Panc1 (cell line): Measurements from ENCODE around the gene ATM.

ENCODE experiments used
- CTCF ChIP-seq: fragments of 450-650 bp; IDR thresholded peaks from 2 replicates; pipeline ENCODE4 v1.5.1; 2017; ENCODE audit warnings: mild to moderate bottlenecking
- POLR2AphosphoS5 ChIP-seq: IDR thresholded peaks from 2 replicates; pipeline ENCODE4 v1.6.1; 2012; ENCODE audit warnings: mild to moderate bottlenecking, low read depth, low read length, moderate library complexity
- TF ChIP-seq, protein P1 (sequence below), 2 experiments: IDR thresholded peaks; 2 replicates each; pipeline ENCODE4 v1.6.1; 2011 to 2012; ENCODE audit warnings: low read depth in 2 of 2, control low read depth in 1 of 2, low read length in 1 of 2, mild to moderate bottlenecking in 1 of 2, moderate library complexity in 1 of 2; ENCODE audit not compliant: insufficient read depth in 1 of 2

GRCh38 chr11:108218912-108219783 lies 3.7 kb upstream of the ATM start:
- TF ChIP-seq CTCF (no peak), POLR2AphosphoS5 (no peak)
- TF ChIP-seq, protein P1, sequence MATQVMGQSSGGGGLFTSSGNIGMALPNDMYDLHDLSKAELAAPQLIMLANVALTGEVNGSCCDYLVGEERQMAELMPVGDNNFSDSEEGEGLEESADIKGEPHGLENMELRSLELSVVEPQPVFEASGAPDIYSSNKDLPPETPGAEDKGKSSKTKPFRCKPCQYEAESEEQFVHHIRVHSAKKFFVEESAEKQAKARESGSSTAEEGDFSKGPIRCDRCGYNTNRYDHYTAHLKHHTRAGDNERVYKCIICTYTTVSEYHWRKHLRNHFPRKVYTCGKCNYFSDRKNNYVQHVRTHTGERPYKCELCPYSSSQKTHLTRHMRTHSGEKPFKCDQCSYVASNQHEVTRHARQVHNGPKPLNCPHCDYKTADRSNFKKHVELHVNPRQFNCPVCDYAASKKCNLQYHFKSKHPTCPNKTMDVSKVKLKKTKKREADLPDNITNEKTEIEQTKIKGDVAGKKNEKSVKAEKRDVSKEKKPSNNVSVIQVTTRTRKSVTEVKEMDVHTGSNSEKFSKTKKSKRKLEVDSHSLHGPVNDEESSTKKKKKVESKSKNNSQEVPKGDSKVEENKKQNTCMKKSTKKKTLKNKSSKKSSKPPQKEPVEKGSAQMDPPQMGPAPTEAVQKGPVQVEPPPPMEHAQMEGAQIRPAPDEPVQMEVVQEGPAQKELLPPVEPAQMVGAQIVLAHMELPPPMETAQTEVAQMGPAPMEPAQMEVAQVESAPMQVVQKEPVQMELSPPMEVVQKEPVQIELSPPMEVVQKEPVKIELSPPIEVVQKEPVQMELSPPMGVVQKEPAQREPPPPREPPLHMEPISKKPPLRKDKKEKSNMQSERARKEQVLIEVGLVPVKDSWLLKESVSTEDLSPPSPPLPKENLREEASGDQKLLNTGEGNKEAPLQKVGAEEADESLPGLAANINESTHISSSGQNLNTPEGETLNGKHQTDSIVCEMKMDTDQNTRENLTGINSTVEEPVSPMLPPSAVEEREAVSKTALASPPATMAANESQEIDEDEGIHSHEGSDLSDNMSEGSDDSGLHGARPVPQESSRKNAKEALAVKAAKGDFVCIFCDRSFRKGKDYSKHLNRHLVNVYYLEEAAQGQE (IDR thresholded peaks at IDR 0.05; ENCODE audit: insufficient read depth in 1 of 2, low read depth in 2 of 2, low read length in 1 of 2), result no peak
